Measurements from ENCODE around the gene EML4. TPM values are rescaled to one million over a fixed set of nuclear protein-coding genes. Genes with fewer than 3 reads are reported as not detected.

EML4 gene, protein sequence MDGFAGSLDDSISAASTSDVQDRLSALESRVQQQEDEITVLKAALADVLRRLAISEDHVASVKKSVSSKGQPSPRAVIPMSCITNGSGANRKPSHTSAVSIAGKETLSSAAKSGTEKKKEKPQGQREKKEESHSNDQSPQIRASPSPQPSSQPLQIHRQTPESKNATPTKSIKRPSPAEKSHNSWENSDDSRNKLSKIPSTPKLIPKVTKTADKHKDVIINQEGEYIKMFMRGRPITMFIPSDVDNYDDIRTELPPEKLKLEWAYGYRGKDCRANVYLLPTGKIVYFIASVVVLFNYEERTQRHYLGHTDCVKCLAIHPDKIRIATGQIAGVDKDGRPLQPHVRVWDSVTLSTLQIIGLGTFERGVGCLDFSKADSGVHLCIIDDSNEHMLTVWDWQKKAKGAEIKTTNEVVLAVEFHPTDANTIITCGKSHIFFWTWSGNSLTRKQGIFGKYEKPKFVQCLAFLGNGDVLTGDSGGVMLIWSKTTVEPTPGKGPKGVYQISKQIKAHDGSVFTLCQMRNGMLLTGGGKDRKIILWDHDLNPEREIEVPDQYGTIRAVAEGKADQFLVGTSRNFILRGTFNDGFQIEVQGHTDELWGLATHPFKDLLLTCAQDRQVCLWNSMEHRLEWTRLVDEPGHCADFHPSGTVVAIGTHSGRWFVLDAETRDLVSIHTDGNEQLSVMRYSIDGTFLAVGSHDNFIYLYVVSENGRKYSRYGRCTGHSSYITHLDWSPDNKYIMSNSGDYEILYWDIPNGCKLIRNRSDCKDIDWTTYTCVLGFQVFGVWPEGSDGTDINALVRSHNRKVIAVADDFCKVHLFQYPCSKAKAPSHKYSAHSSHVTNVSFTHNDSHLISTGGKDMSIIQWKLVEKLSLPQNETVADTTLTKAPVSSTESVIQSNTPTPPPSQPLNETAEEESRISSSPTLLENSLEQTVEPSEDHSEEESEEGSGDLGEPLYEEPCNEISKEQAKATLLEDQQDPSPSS
- total RNA-seq = 10 to 100 TPM; 58.2 to 59.7 TPM

DNA sequence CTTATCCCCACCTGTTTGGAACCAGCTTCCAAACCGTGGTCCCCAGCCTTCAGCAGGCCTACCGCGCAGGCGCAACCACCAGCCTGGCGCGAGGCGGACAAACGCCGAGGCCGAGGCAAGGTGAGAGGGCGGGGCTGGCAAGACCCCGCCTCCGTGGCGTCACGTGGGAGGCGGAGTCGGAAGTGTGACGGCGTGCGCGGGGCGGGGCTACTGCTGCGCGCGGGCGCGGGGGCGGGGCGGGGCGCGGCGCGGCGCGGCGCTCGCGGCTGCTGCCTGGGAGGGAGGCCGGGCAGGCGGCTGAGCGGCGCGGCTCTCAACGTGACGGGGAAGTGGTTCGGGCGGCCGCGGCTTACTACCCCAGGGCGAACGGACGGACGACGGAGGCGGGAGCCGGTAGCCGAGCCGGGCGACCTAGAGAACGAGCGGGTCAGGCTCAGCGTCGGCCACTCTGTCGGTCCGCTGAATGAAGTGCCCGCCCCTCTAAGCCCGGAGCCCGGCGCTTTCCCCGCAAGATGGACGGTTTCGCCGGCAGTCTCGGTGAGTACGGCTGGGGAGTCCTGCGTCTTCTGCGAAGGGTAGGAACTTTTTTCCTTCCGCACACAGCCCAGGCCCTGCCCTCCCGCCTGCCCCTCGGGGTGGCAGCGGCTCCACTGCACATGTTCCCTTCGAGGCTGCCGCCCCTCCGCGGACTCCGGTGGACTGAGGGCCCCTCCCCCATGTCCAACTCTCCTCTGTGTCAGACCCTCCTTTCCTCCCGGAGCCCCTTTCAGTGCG, at the start of gene EML4:
Gene EML4, plus strand, starts transcription at position 254 of the 774 bp plus-strand sequence. Its CDS starts 259 bp downstream, at position 513.
- CTCF ChIA-PET = interaction anchor here (0.8 to 6.5 kb wide), 4 partner anchors 13 to 328 kb away, joined by 3 to 39 read pairs (median 3); no protein-coding TSS in a partner anchor
- no peaks in the 10 kb centered on the region for H3K27me3 Mint-ChIP-seq
- no peaks in the 10 kb centered on the region for H3K9me3 Mint-ChIP-seq
- H3K4me1 Mint-ChIP-seq (ENCODE audit: low read depth) = peaks cover 22% of the 10 kb centered on the region
- POLR2A ChIA-PET = interaction anchor here (1.0 to 3.7 kb wide), 2 partner anchors 14 to 36 kb away, joined by 3 to 17 read pairs; no protein-coding TSS in a partner anchor
- no peak within 1 kb of the TSS for H3K4me3 Mint-ChIP-seq
- intact Hi-C loops (cut with micrococcal nuclease) = no loop called here
- TF ChIP-seq, protein P1, sequence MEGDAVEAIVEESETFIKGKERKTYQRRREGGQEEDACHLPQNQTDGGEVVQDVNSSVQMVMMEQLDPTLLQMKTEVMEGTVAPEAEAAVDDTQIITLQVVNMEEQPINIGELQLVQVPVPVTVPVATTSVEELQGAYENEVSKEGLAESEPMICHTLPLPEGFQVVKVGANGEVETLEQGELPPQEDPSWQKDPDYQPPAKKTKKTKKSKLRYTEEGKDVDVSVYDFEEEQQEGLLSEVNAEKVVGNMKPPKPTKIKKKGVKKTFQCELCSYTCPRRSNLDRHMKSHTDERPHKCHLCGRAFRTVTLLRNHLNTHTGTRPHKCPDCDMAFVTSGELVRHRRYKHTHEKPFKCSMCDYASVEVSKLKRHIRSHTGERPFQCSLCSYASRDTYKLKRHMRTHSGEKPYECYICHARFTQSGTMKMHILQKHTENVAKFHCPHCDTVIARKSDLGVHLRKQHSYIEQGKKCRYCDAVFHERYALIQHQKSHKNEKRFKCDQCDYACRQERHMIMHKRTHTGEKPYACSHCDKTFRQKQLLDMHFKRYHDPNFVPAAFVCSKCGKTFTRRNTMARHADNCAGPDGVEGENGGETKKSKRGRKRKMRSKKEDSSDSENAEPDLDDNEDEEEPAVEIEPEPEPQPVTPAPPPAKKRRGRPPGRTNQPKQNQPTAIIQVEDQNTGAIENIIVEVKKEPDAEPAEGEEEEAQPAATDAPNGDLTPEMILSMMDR (IDR thresholded peaks at IDR 0.05) = no peak
- ATAC-seq = peak; percentile 90
- H3K27ac Mint-ChIP-seq = no peak within 1 kb of the TSS
- peak; percentile 92 for DNase-seq
- peaks cover 2% of the 10 kb centered on the region for H3K36me3 Mint-ChIP-seq (ENCODE audit: low read depth)

DNA sequence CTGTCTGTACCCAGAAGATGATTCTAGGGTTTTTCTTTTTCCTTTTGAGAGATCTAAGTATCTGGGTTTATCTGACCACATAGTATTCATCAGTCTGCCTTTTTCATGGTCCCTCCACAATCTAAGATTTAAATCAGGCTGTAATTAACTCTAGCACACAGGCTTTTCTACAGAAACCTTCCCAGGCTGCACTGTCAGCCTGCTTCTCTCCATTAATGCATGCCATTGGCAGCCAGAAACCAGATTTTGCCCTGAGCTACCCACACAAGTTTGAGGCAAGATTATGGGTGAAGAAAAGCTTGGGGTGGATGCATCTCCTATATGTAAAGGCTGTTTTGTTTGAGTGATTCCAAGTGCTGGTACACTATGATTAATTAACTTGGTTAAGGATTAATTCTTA, 45.7 kb upstream of the EML4 start:
- intact Hi-C loops (cut with micrococcal nuclease) = no loop called here
- ATAC-seq (no peak), DNase-seq (no peak)
- peaks cover 51% of the 10 kb centered on the region for H3K4me1 Mint-ChIP-seq (ENCODE audit: low read depth)
- no peak overlapping the region for H3K4me3 Mint-ChIP-seq
- no peaks in the 10 kb centered on the region for H3K27me3 Mint-ChIP-seq
- TF ChIP-seq, protein P1 (IDR thresholded peaks at IDR 0.05) = no peak
- H3K9me3 Mint-ChIP-seq = peaks cover 9% of the 10 kb centered on the region
- H3K27ac Mint-ChIP-seq = peak overlapping the region; percentile 8
- peaks cover 3% of the 10 kb centered on the region for H3K36me3 Mint-ChIP-seq (ENCODE audit: low read depth)
- ChIA-PET POLR2A (interaction anchor here (0.8 to 1.2 kb wide), 2 partner anchors 9 to 13 kb away, joined by 4 read pairs; no protein-coding TSS in a partner anchor), CTCF (interaction anchor here (1.0 to 1.9 kb wide), 4 partner anchors 13 to 24 kb away, joined by 3 to 7 read pairs (median 3); no protein-coding TSS in a partner anchor)

DNA sequence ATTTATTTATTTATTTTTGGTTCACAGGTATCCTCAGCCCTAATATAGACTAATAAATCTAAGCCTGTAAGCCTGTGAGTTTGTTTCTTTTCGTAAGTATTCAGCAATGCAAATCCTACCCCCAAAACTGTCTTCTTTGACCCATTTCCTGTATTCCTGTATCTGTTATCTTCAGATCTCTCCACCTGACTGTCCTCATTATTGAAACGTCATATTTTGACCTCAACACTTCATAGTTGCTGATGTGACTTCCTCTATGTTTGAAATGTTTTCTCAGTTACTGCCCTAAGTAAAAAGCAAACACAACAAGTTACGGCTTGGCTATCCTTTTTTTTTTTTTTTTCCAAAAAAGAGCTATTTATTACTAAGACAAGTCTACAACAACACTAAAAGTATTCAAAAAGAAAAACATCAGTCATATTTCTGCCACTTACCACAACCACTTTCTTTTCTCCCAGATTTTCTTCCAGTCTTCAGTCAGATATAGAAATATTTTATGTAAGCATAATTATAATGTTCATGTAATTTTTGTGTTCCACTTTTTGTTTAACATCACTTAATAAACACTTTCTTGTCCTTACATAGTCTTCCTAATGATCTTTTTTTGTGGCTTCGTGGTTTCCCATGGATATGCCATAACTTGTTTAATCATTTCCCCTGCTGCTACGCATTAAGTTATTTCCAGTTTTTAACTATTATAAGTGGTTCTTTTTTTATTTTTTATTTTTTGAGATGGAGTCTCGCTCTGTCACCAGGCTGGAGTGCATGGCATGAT, 45.0 kb upstream of the EML4 start:
- peak overlapping the region; percentile 65 for H3K27ac Mint-ChIP-seq
- DNase-seq (no peak), ATAC-seq (peak; percentile 67)
- ChIA-PET POLR2A (interaction anchor here (0.6 to 1.5 kb wide), 4 partner anchors 9 to 41 kb away, joined by 3 to 6 read pairs (median 4); no protein-coding TSS in a partner anchor), CTCF (interaction anchor here (1.0 to 1.9 kb wide), 7 partner anchors 9 to 108 kb away, joined by 3 to 7 read pairs (median 4); no protein-coding TSS in a partner anchor)
- TF ChIP-seq, protein P1 (IDR thresholded peaks at IDR 0.05) = no peak
- H3K4me3 Mint-ChIP-seq = peak overlapping the region; percentile 17
- H3K36me3 Mint-ChIP-seq (ENCODE audit: low read depth) = peaks cover 3% of the 10 kb centered on the region
- peaks cover 9% of the 10 kb centered on the region for H3K9me3 Mint-ChIP-seq
- H3K4me1 Mint-ChIP-seq (ENCODE audit: low read depth) = peaks cover 51% of the 10 kb centered on the region
- intact Hi-C loops (cut with micrococcal nuclease) = no loop called here
- no peaks in the 10 kb centered on the region for H3K27me3 Mint-ChIP-seq
